GM11168 (cell line): ENCODE results near the gene CNOT4.
"Not testable (repeated sequence)": the region's sequence is repeated elsewhere in the genome, so short reads cannot be mapped to it uniquely, and the experiment has no call there.

Experiments
- in situ Hi-C: fragments of 300-500 bp; cut with MboI; formaldehyde crosslinking; loops from one replicate; pipeline ENCODE4 v1.12.0; 2022; ENCODE audit warnings: low sequenced_read_pairs; ENCODE audit not compliant: unreplicated experiment

The CNOT4 gene

DNA sequence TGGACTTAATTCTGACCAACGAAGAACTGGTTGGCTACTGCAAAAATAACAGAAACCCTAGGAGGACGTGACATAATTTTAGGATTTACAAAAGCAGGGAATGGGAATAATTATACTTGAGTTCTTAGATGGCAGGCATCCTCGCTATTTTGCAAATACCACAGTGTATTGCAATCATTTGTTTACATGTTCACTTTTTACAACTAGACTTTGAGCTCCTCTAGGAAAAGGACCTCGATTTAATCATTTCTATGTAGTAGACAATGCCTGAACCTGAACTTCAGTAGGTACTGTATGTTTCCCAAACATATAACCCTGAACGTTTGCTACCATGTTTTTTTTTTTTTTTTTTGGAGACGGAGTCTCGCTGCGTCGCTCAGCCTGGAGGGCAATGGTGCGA is 137.7 kb downstream of the CNOT4 start:
- in situ Hi-C loops = no loop called here

- in situ Hi-C loops = no loop called here
These were observed 139.2 kb downstream of the CNOT4 start for GRCh38 chr7:135370656-135371055.

DNA sequence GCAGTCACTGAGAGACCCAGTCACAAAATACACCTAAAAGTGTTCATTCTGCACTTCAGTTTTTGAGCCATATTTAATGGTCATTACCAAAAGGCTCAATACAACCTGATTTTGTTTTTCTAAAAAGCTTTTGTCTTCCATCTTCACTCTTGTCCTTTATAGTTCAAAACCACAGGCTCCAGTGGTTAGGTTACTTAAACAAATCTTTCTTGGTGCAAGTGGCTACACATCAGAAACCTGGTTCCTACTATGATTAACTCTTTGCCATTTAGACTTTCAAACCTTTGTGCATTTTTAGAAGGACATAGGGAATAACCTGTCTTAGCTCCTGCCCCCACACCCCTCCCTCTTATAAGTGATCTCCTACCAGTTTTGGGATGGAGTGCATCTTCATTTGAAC is 140.5 kb downstream of the CNOT4 start:
- in situ Hi-C loops = no loop called here

DNA sequence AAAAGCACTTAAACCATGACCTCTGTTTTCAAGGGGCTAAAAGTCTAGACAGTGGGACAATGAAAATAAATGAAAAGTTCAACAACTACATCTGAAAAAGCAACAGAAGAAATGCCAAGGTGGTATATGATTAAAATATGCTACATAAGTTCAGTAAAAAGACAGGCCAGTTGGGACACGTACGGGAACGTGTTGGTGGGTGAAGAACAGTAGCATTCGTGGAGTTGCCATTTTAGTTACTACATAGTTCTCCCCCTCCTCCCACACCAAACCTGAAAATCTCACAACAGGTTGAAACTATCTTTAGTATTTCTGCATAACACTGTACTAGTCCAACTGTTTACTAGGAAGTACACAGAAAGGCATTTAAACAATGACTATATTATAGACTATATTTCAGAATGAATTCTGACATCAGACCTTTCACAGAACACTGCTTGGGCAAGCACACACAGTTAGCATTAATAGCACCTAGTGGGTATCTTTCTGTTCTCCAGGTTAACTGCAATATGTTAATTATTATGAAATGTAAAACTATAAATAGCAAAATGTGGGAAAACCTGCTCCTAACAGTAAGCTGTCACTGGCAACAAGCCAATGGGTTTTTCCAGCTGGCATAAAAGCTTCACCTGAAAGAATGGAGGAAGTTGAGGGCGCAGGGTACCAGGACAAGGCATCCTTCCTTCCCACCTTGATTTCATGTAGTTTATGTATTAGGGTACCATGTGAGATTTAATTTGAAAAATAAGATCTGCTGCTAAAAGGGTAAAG is 141.3 kb downstream of the CNOT4 start:
- in situ Hi-C loops = no loop called here

DNA sequence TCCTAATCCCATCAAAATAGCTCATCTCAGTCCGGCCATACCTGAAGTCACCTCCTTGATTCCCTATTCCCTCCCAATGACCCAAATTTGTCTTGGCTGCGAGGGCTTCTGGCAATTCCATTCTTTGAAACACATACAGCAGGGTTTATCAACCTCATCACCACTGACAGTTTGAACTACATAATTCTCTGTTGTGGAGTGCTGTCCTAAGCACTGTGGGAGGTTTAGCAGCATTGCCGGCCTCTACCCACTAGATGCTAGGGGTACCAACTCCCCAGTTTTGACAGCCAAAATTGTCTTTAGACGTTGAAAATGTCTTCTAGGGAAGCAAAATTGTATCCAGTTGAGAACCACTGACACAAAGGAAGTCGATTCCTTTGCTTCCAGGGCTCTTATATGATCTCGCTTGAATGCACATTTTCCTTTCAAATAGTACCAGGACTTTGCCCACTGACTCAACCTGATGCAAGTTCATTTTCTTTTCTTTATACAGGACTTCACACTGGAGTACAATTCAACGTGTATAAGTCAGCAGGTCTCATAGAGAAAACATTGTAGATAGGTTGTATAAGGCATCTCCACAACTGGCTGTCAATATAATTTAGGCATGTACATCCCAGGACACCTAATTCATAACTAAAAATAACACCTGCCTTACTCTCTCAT is 142.9 kb downstream of the CNOT4 start:
- in situ Hi-C loops = no loop called here

GRCh38 chr7:135365721-135366120 is 144.2 kb downstream of the CNOT4 start:
- in situ Hi-C loops = no loop called here

- in situ Hi-C loops = no loop called here
These were observed 145.7 kb downstream of the CNOT4 start for GRCh38 chr7:135364206-135364605.

GRCh38 chr7:135362871-135363270 is 147.0 kb downstream of the CNOT4 start:
- in situ Hi-C loops = no loop called here

- in situ Hi-C loops = no loop called here
These were observed 148.1 kb downstream of the CNOT4 start for GRCh38 chr7:135361788-135362187.

DNA sequence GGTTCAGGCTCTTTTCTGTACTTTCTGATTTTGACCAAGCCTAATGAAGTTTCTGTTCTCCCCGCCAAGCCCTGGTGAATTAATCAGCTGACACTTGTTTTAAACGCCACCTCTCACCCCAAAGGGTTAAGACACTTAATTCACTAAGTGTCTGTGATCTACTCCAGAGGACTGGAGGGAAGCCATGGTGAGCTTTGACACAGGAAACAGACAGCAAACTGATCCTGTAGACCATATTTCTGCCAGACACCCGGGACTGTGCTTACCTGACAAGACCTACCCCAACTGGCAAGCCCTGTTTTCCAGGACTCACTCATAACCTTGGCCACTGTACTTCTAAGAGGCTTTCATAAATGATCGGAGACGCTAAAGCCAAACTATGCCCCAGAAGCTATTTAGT is 150.3 kb downstream of the CNOT4 start:
- in situ Hi-C loops = no loop called here

- in situ Hi-C loops = no loop called here
These were observed 154.4 kb downstream of the CNOT4 start for GRCh38 chr7:135355377-135356048.

DNA sequence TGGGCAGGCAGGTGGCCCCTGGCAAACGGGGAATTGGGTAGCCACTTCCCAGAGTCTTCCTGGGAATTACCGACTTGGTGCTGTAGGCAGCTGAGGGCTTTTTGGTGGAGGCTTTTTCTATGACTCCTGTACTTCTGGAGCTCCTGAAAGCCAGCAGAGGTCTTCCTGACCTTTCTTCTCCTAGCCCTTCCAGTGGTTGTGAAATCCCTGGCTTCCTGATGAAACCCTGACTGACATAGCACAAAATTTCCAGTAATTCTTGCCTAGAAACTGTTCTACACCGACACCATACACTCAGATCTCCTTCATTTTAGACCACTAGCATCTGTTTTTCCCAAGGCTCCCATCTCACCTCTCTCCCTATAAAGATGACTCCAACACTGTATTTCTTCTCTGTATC is 156.1 kb downstream of the CNOT4 start:
- in situ Hi-C loops = no loop called here

DNA sequence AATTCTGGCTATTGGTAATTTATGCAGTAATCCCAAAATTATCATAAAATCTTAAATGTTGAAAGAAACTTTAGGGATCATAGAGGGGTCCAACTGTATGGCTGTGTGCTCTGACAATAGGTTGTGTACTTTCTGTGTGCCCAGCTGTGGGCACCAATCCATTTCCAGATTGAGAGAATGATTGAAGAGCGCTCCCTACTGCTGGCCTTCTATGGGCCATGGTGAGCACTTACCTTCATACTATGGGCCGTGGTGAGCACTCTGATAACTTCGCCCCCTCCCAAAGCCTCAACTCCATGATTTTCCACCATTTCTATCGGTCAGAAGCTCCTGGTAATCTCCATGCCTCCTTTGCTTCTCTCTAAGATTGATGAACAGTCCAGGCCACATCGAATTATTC is 157.6 kb downstream of the CNOT4 start:
- in situ Hi-C loops = no loop called here

DNA sequence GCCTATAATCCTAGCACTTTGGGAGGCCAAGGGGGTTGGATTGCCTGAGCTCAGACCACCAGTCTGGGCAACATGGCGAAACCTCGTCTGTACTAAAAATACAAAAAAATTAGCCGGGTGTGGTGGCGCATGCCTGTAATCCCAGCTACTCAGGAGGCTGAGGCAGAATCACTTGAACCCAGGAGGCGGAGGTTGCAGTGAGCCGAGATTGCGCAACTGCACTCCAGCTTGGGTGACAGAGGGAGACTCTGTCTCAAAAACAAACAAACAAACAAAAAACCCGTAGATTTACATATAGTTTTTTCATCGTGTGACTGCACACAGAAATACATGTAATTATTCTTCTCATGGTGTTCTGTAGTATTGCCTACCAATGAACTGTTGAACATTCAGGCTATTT is 158.8 kb downstream of the CNOT4 start:
- in situ Hi-C loops = not testable (repeated sequence)

DNA sequence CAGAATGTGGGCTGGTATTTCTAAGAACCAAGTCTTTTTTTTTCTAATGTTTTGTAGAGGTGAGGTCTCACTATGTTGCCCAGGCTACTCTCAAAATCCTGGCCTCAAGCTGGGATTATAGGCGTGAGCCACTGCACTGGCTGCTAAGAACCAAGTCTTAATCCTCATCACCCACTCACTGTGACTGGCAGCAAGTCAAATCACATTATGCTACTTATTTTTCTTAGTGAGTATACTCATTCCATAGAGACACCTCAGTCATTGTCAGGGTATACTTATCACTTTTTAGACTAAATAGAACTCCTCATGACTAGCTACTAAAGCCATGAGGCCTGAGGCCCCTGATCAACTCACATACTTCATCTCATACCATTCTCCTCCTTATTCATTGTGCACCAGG is 160.2 kb downstream of the CNOT4 start:
- in situ Hi-C loops = no loop called here

DNA sequence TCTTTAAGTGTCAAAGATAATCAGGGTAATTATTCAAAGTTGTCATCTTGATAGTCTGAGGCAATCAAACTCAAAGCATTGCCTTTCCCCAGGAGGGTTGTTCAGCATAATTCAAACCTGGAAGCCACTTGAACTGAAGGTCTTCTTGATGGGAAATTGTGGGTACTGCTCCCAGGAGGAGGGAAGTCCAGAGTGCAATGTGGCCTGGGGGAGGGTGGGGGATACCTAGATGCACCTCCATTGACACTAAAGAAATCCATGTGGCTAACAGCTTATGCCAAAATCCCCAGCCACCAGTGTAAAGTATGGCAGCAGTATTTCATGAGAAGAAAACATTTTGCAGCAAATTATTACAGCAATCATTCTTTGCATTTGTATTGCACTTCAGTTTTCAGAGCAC is 161.4 kb downstream of the CNOT4 start:
- in situ Hi-C loops = no loop called here

GRCh38 chr7:135343361-135343760 is 166.5 kb downstream of the CNOT4 start:
- in situ Hi-C loops = no loop called here

DNA sequence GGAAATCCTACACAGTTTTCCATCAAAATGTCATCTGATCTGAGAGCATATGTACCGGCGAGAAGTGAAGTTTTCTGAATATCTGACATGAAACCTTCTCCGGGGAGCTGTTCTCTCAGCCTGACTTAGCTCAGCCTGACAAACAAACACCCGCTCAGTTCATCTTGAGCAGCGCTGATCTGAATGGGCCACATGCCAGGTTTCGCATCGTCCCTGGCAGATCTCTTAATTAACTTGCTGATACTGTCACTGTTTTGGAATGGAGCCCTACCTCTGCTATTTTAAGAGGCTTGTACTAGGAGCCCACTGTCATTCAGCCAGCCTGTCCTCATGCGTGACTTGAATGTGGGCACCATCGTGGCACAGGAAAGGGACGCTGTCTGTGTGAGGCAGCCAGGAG is 167.0 kb downstream of the CNOT4 start:
- in situ Hi-C loops = no loop called here

- in situ Hi-C loops = no loop called here
These were observed 168.9 kb downstream of the CNOT4 start for GRCh38 chr7:135341049-135341448.

DNA sequence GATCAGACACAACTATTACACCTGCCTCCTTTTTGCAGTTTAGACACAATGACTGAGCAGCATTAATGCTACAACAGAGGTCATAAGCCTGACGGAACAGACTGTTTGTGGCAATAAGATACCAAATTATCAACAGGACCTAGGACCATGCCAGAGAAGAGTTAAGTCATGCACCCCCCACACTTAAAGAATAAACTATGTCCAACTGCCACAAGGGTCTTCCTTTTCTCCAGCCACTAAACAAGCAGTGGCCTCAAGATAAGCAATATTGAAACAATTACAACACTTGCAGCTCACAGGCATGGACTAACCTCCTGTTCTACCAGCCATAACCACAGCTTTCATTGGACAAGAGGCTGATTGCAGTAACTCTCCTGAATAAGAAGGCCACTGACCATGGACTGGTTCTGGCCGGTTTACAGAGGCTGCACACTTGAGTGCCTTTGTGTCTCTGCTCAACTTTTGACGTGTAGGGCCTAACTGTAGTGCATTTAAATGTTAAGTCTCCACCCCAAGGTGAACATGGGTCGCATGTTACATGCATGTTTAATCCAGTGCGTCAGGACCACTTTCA is 171.8 kb downstream of the CNOT4 start:
- in situ Hi-C loops = no loop called here

GRCh38 chr7:135337506-135337905 is 172.4 kb downstream of the CNOT4 start:
- in situ Hi-C loops = no loop called here
